ENCODE results near the gene MRTO4.
"Not testable (repeated sequence)": the region's sequence is repeated elsewhere in the genome, so short reads cannot be mapped to it uniquely, and the experiment has no call there.

The MRTO4 gene

DNA sequence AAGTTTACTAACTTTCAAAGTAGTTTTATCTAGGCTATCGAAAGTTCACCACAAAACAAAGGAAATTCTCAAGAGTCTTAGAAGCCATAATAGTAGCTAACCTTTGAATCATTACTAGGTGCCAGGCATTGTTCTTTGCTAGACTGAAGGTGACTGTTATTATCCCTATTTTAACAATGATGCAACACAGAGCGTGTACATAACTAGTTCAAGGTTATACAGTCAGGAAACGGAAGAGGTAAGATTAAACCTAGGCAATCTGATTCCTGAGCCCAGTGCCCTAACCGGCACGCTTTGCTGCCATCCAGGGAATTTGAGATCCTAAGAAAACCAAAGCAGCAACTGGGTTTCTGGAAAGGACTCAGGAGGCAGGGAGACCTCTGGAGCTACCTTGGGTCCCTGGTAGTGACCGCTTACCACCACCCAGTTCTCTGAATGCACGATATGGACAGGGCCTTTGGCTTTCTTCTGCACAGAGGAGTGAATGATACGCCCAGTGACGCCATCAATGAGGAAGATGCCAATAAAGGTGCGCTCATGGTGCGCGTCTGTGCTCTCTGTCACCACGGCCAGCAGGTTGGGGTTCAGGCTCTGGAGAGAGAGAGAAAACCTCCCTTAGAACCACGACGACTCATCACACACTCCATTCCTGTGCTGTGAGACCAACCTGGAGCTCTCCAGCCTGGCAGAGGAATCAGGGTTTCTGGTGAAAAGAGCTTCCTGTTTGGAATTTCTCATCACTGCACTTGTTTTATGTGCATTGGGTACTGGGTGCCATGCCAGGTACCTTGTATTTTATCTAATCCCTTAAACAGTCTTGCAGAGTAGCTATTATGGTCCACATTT, 28.4 kb upstream of the MRTO4 start:
- no peak overlapping the region for H3K4me3 ChIP-seq (ENCODE audit: severe bottlenecking)
- no peaks in the 10 kb centered on the region for H3K4me1 ChIP-seq (ENCODE audit: insufficient read depth, poor library complexity, severe bottlenecking)
- H3K36me3 ChIP-seq (ENCODE audit: low read depth), result peaks cover 96% of the 10 kb centered on the region
- no peaks in the 10 kb centered on the region for H3K9me3 ChIP-seq (ENCODE audit: severe bottlenecking)
- TF ChIP-seq, protein P1, sequence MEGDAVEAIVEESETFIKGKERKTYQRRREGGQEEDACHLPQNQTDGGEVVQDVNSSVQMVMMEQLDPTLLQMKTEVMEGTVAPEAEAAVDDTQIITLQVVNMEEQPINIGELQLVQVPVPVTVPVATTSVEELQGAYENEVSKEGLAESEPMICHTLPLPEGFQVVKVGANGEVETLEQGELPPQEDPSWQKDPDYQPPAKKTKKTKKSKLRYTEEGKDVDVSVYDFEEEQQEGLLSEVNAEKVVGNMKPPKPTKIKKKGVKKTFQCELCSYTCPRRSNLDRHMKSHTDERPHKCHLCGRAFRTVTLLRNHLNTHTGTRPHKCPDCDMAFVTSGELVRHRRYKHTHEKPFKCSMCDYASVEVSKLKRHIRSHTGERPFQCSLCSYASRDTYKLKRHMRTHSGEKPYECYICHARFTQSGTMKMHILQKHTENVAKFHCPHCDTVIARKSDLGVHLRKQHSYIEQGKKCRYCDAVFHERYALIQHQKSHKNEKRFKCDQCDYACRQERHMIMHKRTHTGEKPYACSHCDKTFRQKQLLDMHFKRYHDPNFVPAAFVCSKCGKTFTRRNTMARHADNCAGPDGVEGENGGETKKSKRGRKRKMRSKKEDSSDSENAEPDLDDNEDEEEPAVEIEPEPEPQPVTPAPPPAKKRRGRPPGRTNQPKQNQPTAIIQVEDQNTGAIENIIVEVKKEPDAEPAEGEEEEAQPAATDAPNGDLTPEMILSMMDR (IDR thresholded peaks at IDR 0.05; ENCODE audit: poor library complexity, severe bottlenecking), result no peak
- DNase-seq (ENCODE audit: low spot score), result no peak
- ATAC-seq (ENCODE audit: low read depth), result peak; percentile 25; the same call in 1 of the 3 replicates
- no peaks in the 10 kb centered on the region for H3K27me3 ChIP-seq (ENCODE audit: insufficient read depth, poor library complexity, severe bottlenecking)
- no peak overlapping the region for H3K27ac ChIP-seq (ENCODE audit: poor library complexity, severe bottlenecking)

DNA sequence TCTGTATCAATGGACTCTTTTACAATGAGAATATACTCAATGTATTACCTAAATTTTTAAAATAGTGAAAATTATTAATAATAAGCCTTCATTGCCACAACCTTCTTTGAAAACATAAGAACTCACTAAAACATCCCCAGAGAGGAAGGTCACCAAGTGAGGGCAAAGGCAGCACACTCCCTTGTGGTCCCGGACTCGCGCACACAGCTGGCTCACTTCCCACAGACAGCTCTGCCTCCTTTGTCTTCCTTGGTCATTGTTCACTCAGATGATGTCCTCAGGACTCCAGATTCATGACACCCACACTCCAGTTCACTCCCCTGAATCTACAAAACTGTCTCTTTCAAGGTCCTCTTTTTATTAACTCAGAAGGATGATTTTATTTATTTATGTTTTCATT, 22.4 kb upstream of the MRTO4 start:
- H3K27me3 ChIP-seq (ENCODE audit: insufficient read depth, poor library complexity, severe bottlenecking), result no peaks in the 10 kb centered on the region
- H3K36me3 ChIP-seq (ENCODE audit: low read depth), result peaks cover 97% of the 10 kb centered on the region
- ATAC-seq (ENCODE audit: low read depth) (no peak), DNase-seq (ENCODE audit: low spot score) (no peak)
- H3K4me1 ChIP-seq (ENCODE audit: insufficient read depth, poor library complexity, severe bottlenecking), result no peaks in the 10 kb centered on the region
- no peak overlapping the region for H3K27ac ChIP-seq (ENCODE audit: poor library complexity, severe bottlenecking)
- no peaks in the 10 kb centered on the region for H3K9me3 ChIP-seq (ENCODE audit: severe bottlenecking)
- TF ChIP-seq, protein P1 (IDR thresholded peaks at IDR 0.05; ENCODE audit: poor library complexity, severe bottlenecking), result no peak
- no peak overlapping the region for H3K4me3 ChIP-seq (ENCODE audit: severe bottlenecking)

DNA sequence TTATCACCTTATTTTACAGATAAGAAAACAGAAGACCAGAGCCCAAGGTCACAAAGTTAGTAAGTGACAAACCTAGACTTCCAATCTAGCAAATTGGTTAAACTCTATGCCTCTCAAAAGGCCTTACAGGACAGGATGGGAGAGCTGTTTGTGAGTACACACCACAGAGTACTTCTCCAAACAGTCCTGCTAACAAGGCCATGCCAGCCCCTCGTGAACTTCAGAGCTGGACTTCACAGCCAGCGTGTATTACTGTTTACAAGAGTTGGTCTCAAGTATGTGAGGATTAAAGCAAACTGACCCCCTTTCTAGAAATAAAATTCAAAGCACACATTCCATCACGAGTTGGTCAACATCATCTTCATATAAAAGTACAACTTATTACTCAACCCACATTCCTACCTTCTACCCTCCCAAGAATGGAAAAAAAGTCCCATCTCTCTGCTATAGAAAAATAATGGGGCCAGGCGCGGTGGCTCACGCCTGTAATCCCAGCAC, 21.7 kb upstream of the MRTO4 start:
- Histone ChIP-seq H3K4me3 (ENCODE audit: severe bottlenecking) (no peak overlapping the region), H3K27me3 (ENCODE audit: insufficient read depth, poor library complexity, severe bottlenecking) (no peaks in the 10 kb centered on the region), H3K36me3 (ENCODE audit: low read depth) (peaks cover 97% of the 10 kb centered on the region), H3K27ac (ENCODE audit: poor library complexity, severe bottlenecking) (no peak overlapping the region), H3K9me3 (ENCODE audit: severe bottlenecking) (no peaks in the 10 kb centered on the region), H3K4me1 (ENCODE audit: insufficient read depth, poor library complexity, severe bottlenecking) (no peaks in the 10 kb centered on the region)
- ATAC-seq (ENCODE audit: low read depth) (no peak), DNase-seq (ENCODE audit: low spot score) (no peak)
- TF ChIP-seq, protein P1 (IDR thresholded peaks at IDR 0.05; ENCODE audit: poor library complexity, severe bottlenecking), result no peak

DNA sequence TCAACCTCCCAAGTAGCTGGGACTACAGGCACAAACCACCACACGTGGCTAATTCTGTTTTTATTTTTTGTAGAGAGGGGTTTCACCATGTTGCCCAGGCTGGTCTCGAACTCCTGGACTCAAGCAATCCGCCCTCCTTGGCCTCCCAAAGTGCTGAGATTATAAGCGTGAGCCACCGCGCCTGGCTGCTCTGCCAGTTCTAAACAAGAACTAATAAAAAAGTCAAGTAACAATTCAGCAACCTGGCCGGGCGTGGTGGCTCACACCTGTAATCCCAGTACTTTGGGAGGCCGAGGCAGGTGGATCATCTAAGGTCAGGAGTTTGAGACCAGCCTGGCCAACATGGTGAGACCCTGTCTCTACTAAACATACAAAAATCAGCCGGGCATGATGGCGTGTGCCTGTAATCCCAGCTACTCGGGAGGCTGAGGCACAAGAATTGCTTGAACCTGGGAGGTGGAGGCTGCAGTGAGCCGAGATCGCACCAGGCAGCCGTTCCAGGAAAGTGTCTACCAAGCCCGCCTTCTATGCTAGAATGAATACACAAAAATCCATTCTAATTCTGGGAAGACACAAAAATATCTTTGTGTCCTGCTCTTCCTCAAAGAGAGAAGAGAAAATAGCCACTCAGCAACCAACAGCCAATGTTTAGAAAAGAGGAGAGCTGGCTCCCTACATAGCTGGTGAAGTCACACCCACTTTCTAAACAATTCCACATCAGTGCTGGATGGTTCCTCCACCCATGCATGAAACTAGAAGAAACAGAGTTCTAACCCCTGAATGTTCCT, 19.7 kb upstream of the MRTO4 start:
- not testable (repeated sequence) for H3K4me3 ChIP-seq (ENCODE audit: severe bottlenecking); H3K27me3 ChIP-seq (ENCODE audit: insufficient read depth, poor library complexity, severe bottlenecking); DNase-seq (ENCODE audit: low spot score); H3K9me3 ChIP-seq (ENCODE audit: severe bottlenecking); ATAC-seq (ENCODE audit: low read depth); H3K27ac ChIP-seq (ENCODE audit: poor library complexity, severe bottlenecking); H3K4me1 ChIP-seq (ENCODE audit: insufficient read depth, poor library complexity, severe bottlenecking)
- H3K36me3 ChIP-seq (ENCODE audit: low read depth), result peaks cover 93% of the 10 kb centered on the region

DNA sequence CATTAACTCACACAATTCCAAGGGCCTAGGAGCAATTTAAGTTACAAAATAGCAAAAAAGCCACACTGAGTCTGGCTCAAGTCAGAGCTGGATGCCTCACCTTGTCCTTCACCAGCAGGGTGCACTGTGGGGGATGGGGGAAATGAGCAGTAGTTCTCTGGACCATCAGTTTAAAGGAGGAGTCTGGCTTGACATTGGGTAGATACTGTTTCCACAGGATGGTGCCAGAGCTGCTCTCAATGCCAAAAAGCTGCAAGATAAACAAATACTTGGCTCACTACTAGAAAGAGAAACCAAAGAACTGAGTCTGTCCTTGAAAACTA, 19.1 kb upstream of the MRTO4 start:
- H3K27me3 ChIP-seq (ENCODE audit: insufficient read depth, poor library complexity, severe bottlenecking), result no peaks in the 10 kb centered on the region
- no peak overlapping the region for H3K4me3 ChIP-seq (ENCODE audit: severe bottlenecking)
- no peak for ATAC-seq (ENCODE audit: low read depth)
- no peak for DNase-seq (ENCODE audit: low spot score)
- H3K27ac ChIP-seq (ENCODE audit: poor library complexity, severe bottlenecking), result no peak overlapping the region
- no peaks in the 10 kb centered on the region for H3K9me3 ChIP-seq (ENCODE audit: severe bottlenecking)
- no peaks in the 10 kb centered on the region for H3K4me1 ChIP-seq (ENCODE audit: insufficient read depth, poor library complexity, severe bottlenecking)
- peaks cover 93% of the 10 kb centered on the region for H3K36me3 ChIP-seq (ENCODE audit: low read depth)
- TF ChIP-seq, protein P1 (IDR thresholded peaks at IDR 0.05; ENCODE audit: poor library complexity, severe bottlenecking), result no peak
